IPS DF 4.7 (cell line): Measurements from ENCODE around the gene FER1L5.

Experiments used
- DNase-seq: peaks from one replicate; pipeline ENCODE4 v3.0.0-alpha.2; 2013; ENCODE audit warnings: low spot score; ENCODE audit errors: extremely low read depth

The FER1L5 gene

DNA sequence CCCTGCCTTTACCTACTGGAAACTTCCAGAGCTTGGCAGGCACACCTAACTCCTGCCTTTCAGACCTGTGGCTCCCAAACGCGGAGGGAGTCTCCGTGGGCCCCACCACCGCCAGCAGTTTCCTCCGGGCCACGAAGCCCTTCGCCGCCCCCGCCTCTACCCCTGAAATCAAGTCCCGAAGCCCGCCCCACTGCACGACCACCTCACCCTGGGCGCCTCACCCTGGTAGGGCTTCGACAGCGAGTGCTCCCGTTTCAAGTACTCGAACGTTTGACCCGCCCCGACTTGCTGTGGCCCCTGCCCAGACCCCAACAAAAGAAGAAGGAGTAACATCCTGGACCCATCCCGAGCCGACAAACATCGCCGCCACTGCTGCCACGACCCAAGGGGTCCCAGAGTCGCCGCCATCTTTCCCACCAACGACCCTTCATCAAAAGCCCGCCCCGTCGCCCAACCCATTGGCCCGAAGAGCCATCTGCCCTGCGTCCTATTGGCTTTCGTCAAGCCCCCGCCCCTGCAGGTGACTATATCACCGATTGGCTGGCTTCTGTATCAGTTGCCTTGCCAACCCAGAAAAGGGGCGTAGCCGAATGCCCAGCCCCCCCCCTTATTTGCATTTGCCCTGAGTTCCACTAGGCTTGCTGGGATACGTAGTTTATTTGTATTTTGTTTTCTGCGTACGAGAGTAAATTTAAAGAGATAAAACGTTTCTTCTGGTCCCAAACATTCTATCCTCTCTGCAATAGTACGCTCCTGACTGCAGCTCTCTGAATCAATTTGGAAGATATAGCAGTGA lies 97.3 kb downstream of the FER1L5 start, which contains the start of gene LMAN2L:
TSS of gene LMAN2L (minus strand) at position 432 of the 796 bp plus-strand sequence. CDS start at position 408, 24 bp downstream.
- DNase-seq, result no peak

- no peak for DNase-seq
These were observed 104.6 kb downstream of the FER1L5 start for GRCh38 chr2:96747061-96747617.

DNA sequence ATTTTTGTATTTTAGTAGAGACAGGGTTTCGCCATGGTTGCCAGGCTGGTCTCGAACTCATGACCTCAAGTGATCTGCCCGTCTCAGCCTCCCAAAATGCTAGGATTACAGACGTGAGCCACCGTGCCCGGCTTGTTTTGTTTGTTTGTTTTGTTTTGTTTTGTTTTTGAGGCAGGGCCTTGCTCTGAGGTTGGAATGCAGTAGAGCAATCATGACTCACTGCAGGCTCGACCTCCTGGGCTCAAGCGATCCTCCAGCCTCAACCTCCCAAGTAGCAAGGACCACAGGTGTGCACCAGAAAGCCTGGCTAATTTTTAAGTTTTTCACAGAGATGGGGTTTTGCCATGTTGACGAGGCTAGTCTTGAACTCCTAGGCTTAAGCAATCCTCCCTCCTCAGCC lies 109.2 kb downstream of the FER1L5 start:
- no peak for DNase-seq

- no peak for DNase-seq
These were observed 111.2 kb downstream of the FER1L5 start for GRCh38 chr2:96753661-96754282.

- DNase-seq, result no peak
These were observed 111.8 kb downstream of the FER1L5 start for GRCh38 chr2:96754317-96754716.
